GM21381 (cell line): ENCODE results near the gene OR10D3.
"Not testable (repeated sequence)": the region's sequence is repeated elsewhere in the genome, so short reads cannot be mapped to it uniquely, and the experiment has no call there.

ENCODE experiments used
- ATAC-seq: cut with Tn5 transposase; IDR thresholded peaks from one replicate; pipeline ENCODE4 v1.9.1; 2021; ENCODE audit warnings: mild to moderate bottlenecking, moderate library complexity; ENCODE audit not compliant: unreplicated experiment

Gene OR10D3

GRCh38 chr11:124194293-124195188 is 11.4 kb downstream of the OR10D3 start:
- ATAC-seq, result no peak

DNA sequence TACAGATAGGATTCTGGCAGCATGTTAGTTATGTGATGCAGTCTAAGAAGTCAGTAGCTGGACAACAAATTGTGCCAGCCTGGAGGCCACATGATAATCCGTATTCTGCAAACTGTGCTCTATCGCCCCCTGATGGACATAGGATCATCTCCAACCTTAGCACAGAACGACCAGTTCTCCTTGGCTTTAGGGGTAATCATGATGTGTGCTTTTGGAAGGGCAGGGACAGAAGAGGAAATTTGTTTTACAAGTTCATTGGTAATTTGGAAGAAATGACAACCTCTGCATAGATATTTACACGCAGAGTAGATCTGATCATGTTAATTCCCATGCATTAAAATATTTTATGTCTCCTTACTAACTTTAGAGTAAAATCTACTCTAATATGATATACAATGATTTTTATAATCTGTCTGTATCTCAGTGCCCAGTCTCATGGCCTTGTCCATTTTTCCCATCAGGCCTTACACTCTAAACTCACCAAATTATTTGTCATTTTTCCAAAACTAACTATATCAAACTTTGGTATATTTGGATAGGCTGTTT is 12.1 kb downstream of the OR10D3 start:
- peak; percentile 76 for ATAC-seq

- ATAC-seq, result no peak
Measured at GRCh38 chr11:124197999-124198398, 14.9 kb downstream of the OR10D3 start.

DNA sequence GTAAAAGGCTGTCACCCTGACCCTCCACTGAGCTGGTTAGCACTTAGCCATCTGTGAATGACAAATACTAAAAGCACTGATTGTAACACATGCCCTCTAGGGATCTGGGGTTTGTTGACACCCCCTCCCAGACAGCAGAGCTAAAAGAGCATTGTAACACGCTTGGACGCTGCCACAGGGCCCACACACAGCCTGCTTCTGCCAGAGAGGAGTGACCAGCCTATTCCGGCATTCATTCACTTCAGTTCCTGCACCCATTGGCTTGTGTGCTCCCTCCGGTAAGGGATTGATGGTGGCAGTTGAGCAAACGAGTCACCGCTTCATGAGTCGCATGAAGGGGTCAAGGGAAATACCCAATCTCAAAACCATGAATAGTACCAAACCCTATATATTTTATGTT is 15.8 kb downstream of the OR10D3 start:
- ATAC-seq, result no peak

DNA sequence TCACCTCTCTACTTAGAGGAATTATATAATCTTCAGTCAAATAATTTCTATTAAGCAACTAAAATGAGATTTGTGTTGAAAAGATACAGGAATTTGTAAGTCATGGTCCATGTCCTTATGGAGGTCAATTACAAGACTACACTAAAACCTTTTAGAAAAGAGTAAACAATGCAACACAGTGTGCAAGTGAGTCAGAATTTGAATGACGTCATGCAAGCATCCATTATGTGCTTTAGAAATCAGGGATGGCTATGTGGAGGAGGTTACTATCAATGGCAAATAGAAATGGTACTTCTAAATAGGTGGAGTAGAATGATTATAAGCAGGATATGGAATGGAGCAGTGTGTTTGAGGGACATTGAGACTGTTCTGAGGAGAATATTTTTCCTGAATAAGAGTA is 16.6 kb downstream of the OR10D3 start:
- ATAC-seq, result no peak

GRCh38 chr11:124200671-124201070 is 17.5 kb downstream of the OR10D3 start:
- ATAC-seq, result no peak

DNA sequence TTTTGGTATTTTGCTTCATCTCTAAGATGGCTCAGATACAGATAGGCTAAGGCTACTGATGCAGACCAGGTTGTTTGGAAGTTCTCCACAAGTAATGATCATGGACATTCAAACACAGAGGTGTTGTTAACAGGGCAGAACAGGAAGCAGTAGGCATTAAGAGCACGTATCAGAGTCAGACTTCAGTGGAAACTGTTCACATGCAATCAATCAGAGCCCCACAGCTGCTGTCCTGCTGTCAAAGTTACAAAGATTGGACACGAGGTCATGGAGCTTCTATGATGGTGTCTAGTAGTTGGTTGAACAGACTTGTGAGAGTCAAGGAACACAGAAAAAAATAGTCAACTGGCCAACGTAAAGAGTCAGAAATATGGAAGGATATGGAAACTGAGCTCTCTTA is 19.8 kb downstream of the OR10D3 start:
- ATAC-seq, result no peak

DNA sequence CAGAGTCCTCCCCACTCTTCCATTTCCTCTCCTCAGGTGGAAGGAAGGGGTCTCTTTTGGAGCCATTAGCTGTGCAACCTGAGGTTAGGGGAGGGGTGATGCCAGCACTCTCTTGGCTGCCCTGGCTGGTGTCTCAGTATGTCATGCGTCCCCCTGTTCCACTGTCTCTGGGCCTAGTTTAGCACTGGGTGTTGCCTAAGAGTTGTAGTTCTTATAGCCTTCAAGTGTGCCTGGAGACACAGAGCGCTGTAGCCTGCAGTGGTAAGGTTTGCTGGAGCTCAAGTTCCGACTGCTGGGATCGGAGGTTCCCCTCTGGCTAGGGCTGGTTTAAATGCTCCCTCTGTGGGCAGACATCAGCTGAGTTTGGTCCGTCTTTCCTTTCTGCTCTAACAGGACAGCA is 20.9 kb downstream of the OR10D3 start:
- ATAC-seq, result no peak

DNA sequence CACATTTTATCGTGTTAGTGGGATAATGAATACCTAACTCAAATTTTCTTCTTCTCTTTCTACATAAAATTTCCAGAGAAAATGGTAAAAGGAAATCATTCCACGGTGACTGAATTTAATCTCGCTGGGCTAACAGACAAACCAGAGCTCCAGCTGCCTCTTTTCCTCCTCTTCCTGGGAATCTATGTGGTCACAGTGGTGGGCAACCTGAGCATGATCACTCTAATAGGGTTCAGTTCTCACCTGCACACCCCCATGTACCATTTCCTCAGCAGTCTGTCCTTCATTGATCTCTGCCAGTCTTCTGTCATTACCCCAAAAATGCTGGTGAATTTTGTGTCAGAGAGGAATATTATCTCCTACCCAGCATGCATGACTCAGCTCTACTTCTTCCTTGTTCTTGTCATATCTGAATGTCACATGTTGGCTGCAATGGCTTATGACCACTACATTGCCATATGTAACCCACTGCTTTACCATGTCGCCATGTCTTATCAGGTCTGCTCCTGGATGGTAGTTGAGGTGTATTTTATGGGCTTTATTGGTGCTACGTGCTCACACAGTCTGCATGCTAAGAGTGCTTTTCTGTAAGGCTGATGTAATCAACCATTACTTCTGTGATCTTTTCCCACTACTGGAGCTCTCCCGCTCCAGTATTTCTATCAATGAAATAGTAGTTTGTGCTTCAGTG is 24.1 kb downstream of the OR10D3 start:
- ATAC-seq, result no peak

DNA sequence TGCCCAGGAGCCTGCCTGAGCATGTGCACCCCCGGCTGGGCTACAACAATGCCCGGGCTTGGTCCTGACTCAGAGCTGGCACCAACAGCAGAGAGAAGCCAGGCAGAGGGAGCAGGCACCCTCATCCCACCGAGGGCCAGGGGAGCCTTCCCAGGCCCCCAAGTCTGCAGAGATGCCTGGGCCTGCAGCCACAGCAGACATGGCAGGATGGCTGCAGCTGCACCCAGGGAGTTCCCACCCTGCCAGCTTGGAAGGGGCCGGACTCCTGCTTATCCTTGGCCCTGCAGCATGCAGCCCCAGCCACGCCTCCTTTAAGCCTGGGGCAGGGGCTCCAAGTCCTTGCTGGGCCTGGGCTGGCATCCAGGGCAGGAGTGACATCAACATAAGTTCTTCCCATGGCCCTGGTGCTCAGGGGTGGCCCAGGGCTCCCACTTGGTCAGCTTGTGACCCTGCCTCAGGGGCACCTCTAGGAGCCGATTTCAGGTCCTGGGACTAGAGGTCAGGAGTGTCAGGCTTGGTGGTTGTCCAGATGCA is 26.7 kb downstream of the OR10D3 start:
- ATAC-seq, result no peak

GRCh38 chr11:124210421-124210820 is 27.3 kb downstream of the OR10D3 start:
- ATAC-seq, result no peak

- ATAC-seq, result no peak
Measured at GRCh38 chr11:124211321-124211720, 28.2 kb downstream of the OR10D3 start.

DNA sequence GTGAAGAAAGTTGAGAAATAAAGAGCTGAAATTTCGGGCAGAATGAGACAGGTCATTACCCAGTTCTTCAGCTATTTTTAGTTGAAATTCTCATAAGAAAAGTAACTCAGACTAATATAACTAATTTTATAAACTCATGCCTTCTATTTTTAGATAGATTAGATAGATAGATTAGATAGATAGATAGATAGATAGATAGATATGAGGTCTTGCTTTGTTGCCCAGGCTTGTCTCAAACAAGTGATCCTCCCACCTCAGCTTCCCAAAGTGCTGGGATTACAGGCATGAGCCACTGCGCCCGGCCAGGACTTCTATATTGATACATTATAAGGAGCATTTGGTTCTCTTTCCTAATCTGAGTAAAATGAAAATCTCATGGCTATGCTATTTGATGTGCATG is 30.9 kb downstream of the OR10D3 start:
- ATAC-seq, result no peak

DNA sequence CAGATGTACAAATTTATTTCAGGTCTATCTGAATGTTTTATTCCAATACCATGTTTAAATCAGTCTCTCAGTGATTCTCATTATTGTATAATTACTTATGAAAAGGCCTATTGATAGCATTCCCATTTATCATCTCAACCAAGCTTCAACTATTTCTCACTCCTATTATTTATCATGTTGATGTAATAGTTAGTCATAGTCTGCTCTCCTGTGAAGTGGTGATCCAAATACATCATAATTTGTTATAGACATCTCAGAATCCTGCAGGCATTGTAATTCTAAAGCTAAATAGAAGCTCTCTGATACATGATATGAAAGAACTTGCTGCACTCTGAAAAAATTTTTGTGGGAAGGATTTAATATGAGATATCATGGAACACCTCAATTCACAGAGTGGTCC is 36.0 kb downstream of the OR10D3 start:
- ATAC-seq, result no peak

DNA sequence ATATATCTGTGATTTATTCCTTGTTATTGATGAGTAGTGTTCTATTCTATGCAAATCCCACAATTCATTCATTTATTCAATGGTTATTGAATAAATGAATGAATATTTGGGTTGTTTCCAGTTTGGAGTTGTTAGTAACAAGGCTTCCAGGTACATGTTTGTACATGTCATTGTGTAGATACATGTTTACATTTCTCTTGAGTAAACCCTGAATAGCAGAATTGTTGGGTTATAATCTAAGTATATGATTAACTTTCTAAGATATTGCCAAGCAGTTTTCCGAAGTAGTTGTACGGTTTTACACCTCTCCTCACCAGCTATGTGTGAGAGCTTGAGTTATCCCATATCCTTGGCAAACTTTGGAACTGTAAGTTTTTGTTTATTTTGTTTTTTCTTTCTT is 39.3 kb downstream of the OR10D3 start:
- no peak for ATAC-seq

- ATAC-seq, result not testable (repeated sequence)
Measured at GRCh38 chr11:124224618-124225423, 41.7 kb downstream of the OR10D3 start.

DNA sequence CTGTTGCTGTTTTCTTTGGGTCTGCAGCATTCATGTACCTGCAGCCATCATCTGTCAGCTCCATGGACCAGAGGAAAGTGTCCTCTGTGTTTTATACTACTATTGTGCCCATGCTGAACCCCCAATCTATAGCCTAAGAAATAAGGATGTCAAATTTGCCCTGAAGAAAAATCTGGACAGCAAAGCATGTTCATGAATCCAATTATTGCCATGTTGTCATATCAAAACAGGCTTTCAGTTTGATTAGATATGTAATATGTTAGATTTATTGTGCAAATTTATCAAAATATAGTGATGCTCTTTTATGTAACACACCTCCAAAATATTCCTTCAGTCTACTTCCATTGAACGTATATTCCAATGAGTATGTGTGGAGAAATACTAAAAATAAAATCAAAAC is 42.3 kb downstream of the OR10D3 start:
- ATAC-seq, result no peak

GRCh38 chr11:124233376-124233775 is 50.2 kb downstream of the OR10D3 start:
- ATAC-seq, result no peak
